ENCODE results near the gene L1CAM. TPM values are rescaled to one million over a fixed set of nuclear protein-coding genes. Genes with fewer than 3 reads are reported as not detected.

The L1CAM gene
- total RNA-seq = 1.3 and 1.6 TPM in 2 replicates

- intact Hi-C loops (cut with micrococcal nuclease) = no loop called here
- H3K9me3 Mint-ChIP-seq = no peaks in the 10 kb centered on the region
- peak within 1 kb of the TSS; percentile 57 for H3K4me3 Mint-ChIP-seq
- no peak within 1 kb of the TSS for H3K27ac Mint-ChIP-seq
- peaks cover 26% of the 10 kb centered on the region for H3K27me3 Mint-ChIP-seq
- H3K4me1 Mint-ChIP-seq = peaks cover 2% of the 10 kb centered on the region
- no peaks in the 10 kb centered on the region for H3K36me3 Mint-ChIP-seq (ENCODE audit: low read depth)
- DNase-seq = peak; percentile 70
Measured at GRCh38 chrX:153885968-153886903, at the start of gene L1CAM. Gene L1CAM, minus strand, starts transcription at chrX:153886173. Its CDS starts 10,337 bp downstream, at chrX:153875836.

GRCh38 chrX:153935326-153935851 is 49.4 kb upstream of the L1CAM start:
- Mint-ChIP-seq H3K4me3 (peak overlapping the region; percentile 74), H3K27ac (peak overlapping the region; percentile 56), H3K36me3 (ENCODE audit: low read depth) (peaks cover 16% of the 10 kb centered on the region), H3K4me1 (peaks cover 11% of the 10 kb centered on the region), H3K27me3 (no peaks in the 10 kb centered on the region), H3K9me3 (no peaks in the 10 kb centered on the region)
- intact Hi-C loops (cut with micrococcal nuclease) = no loop called here
- no peak for DNase-seq

- Mint-ChIP-seq H3K27ac (peak within 1 kb of the TSS; percentile 74), H3K27me3 (no peaks in the 10 kb centered on the region), H3K4me1 (peaks cover 10% of the 10 kb centered on the region), H3K36me3 (ENCODE audit: low read depth) (peaks cover 14% of the 10 kb centered on the region), H3K4me3 (peak within 1 kb of the TSS; percentile 88), H3K9me3 (no peaks in the 10 kb centered on the region)
- intact Hi-C loops (cut with micrococcal nuclease) = no loop called here
- peak; percentile 89 for DNase-seq
Measured at GRCh38 chrX:153934762-153935325, 48.9 kb upstream of the L1CAM start, which contains the start of gene NAA10. Gene NAA10, minus strand, starts transcription at chrX:153935037. Its CDS starts 133 bp downstream, at chrX:153934904.

- peaks cover 11% of the 10 kb centered on the region for H3K4me1 Mint-ChIP-seq
- peaks cover 14% of the 10 kb centered on the region for H3K36me3 Mint-ChIP-seq (ENCODE audit: low read depth)
- no peaks in the 10 kb centered on the region for H3K27me3 Mint-ChIP-seq
- DNase-seq = peak; percentile 65
- peak overlapping the region; percentile 88 for H3K4me3 Mint-ChIP-seq
- intact Hi-C loops (cut with micrococcal nuclease) = no loop called here
- peak overlapping the region; percentile 74 for H3K27ac Mint-ChIP-seq
- H3K9me3 Mint-ChIP-seq = no peaks in the 10 kb centered on the region
Measured at GRCh38 chrX:153934148-153934761, 48.3 kb upstream of the L1CAM start.

- Mint-ChIP-seq H3K27ac (peak overlapping the region; percentile 74), H3K27me3 (no peaks in the 10 kb centered on the region), H3K4me1 (peaks cover 15% of the 10 kb centered on the region), H3K4me3 (peak overlapping the region; percentile 88), H3K36me3 (ENCODE audit: low read depth) (peaks cover 16% of the 10 kb centered on the region), H3K9me3 (no peaks in the 10 kb centered on the region)
- intact Hi-C loops (cut with micrococcal nuclease) = no loop called here
- no peak for DNase-seq
Measured at GRCh38 chrX:153933748-153934147, 47.8 kb upstream of the L1CAM start.

- H3K27me3 Mint-ChIP-seq = no peaks in the 10 kb centered on the region
- H3K4me1 Mint-ChIP-seq = peaks cover 17% of the 10 kb centered on the region
- H3K9me3 Mint-ChIP-seq = no peaks in the 10 kb centered on the region
- intact Hi-C loops (cut with micrococcal nuclease) = no loop called here
- no peak overlapping the region for H3K4me3 Mint-ChIP-seq
- H3K27ac Mint-ChIP-seq = no peak overlapping the region
- peaks cover 19% of the 10 kb centered on the region for H3K36me3 Mint-ChIP-seq (ENCODE audit: low read depth)
- DNase-seq = no peak
Measured at GRCh38 chrX:153932220-153932915, 46.4 kb upstream of the L1CAM start.

- peaks cover 19% of the 10 kb centered on the region for H3K36me3 Mint-ChIP-seq (ENCODE audit: low read depth)
- no peak overlapping the region for H3K27ac Mint-ChIP-seq
- intact Hi-C loops (cut with micrococcal nuclease) = no loop called here
- DNase-seq = no peak
- no peaks in the 10 kb centered on the region for H3K9me3 Mint-ChIP-seq
- no peak overlapping the region for H3K4me3 Mint-ChIP-seq
- no peaks in the 10 kb centered on the region for H3K27me3 Mint-ChIP-seq
- peaks cover 21% of the 10 kb centered on the region for H3K4me1 Mint-ChIP-seq
Measured at GRCh38 chrX:153931748-153932147, 45.8 kb upstream of the L1CAM start.

GRCh38 chrX:153931151-153931550 is 45.2 kb upstream of the L1CAM start:
- no peaks in the 10 kb centered on the region for H3K27me3 Mint-ChIP-seq
- no peaks in the 10 kb centered on the region for H3K9me3 Mint-ChIP-seq
- peak overlapping the region; percentile 78 for H3K27ac Mint-ChIP-seq
- H3K36me3 Mint-ChIP-seq (ENCODE audit: low read depth) = peaks cover 19% of the 10 kb centered on the region
- H3K4me3 Mint-ChIP-seq = no peak overlapping the region
- peaks cover 20% of the 10 kb centered on the region for H3K4me1 Mint-ChIP-seq
- intact Hi-C loops (cut with micrococcal nuclease) = no loop called here
- DNase-seq = no peak

- intact Hi-C loops (cut with micrococcal nuclease) = no loop called here
- Mint-ChIP-seq H3K27ac (no peak overlapping the region), H3K27me3 (no peaks in the 10 kb centered on the region), H3K4me1 (peaks cover 18% of the 10 kb centered on the region), H3K36me3 (ENCODE audit: low read depth) (peaks cover 21% of the 10 kb centered on the region), H3K4me3 (no peak overlapping the region), H3K9me3 (no peaks in the 10 kb centered on the region)
- DNase-seq = no peak
Measured at GRCh38 chrX:153930011-153930910, 44.3 kb upstream of the L1CAM start.

GRCh38 chrX:153929576-153929975 is 43.6 kb upstream of the L1CAM start:
- H3K4me1 Mint-ChIP-seq = peaks cover 18% of the 10 kb centered on the region
- intact Hi-C loops (cut with micrococcal nuclease) = loop anchor here (5.0 to 10.0 kb wide), 3 partner anchors 55 to 975 kb away; partner anchors contain the start of genes ABCD1 and BCAP31
- peak overlapping the region; percentile 91 for H3K4me3 Mint-ChIP-seq
- H3K9me3 Mint-ChIP-seq = no peaks in the 10 kb centered on the region
- peaks cover 21% of the 10 kb centered on the region for H3K36me3 Mint-ChIP-seq (ENCODE audit: low read depth)
- no peaks in the 10 kb centered on the region for H3K27me3 Mint-ChIP-seq
- DNase-seq = no peak
- no peak overlapping the region for H3K27ac Mint-ChIP-seq

- H3K9me3 Mint-ChIP-seq = no peaks in the 10 kb centered on the region
- peak overlapping the region; percentile 52 for H3K27ac Mint-ChIP-seq
- H3K27me3 Mint-ChIP-seq = no peaks in the 10 kb centered on the region
- peak overlapping the region; percentile 91 for H3K4me3 Mint-ChIP-seq
- no peak for DNase-seq
- H3K36me3 Mint-ChIP-seq (ENCODE audit: low read depth) = peaks cover 21% of the 10 kb centered on the region
- peaks cover 20% of the 10 kb centered on the region for H3K4me1 Mint-ChIP-seq
- intact Hi-C loops (cut with micrococcal nuclease) = loop anchor here (1.0 to 10.0 kb wide), 4 partner anchors 43 to 974 kb away; partner anchors contain the start of genes ABCD1, BCAP31 and TMEM187
Measured at GRCh38 chrX:153928846-153929245, 42.9 kb upstream of the L1CAM start.

GRCh38 chrX:153927922-153928760 is 42.2 kb upstream of the L1CAM start:
- Mint-ChIP-seq H3K27me3 (no peaks in the 10 kb centered on the region), H3K36me3 (ENCODE audit: low read depth) (peaks cover 22% of the 10 kb centered on the region), H3K9me3 (no peaks in the 10 kb centered on the region), H3K27ac (peak overlapping the region; percentile 98), H3K4me3 (peak overlapping the region; percentile 91), H3K4me1 (peaks cover 21% of the 10 kb centered on the region)
- intact Hi-C loops (cut with micrococcal nuclease) = loop anchor here (1.0 to 10.0 kb wide), 6 partner anchors 19 to 973 kb away; partner anchors contain the start of genes ABCD1, BCAP31, IDH3G and SSR4
- DNase-seq = peak; percentile 97

Measured in activated CD4-positive, alpha-beta T cell treated with anti-CD3 and anti-CD28 coated beads, Interleukin-2, amount 10 ng/mL, durations not matched to agents 24 days and 14 days (primary cell).